WTC11 (cell line): ENCODE results near the gene FLRT1. TPM values are rescaled to one million over a fixed set of nuclear protein-coding genes. Genes with fewer than 3 reads are reported as not detected.
A peak's percentile ranks its signal among the peaks of the same experiment; 100 is the strongest.

Experiments
- ATAC-seq: fragments of 200-7000 bp; cut with Tn5 transposase; 2 replicates; pipeline ENCODE4 v1.10.0; 2021; ENCODE audit warnings: mild to moderate bottlenecking, moderate library complexity
- CTCF ChIA-PET: fragments of 300-600 bp; sonication (Branson Sonifier 250); formaldehyde crosslinking; loops from one replicate; lab custom pipeline; 2021; ENCODE audit warnings: antibody characterized with exemption; lab: Charles Lee
- POLR2A ChIA-PET: fragments of 350-600 bp; sonication (Branson Sonifier 250); formaldehyde crosslinking; loops from one replicate; lab custom pipeline; 2021; ENCODE audit warnings: antibody characterized with exemption; lab: Charles Lee
- DNase-seq: peaks from one replicate; pipeline ENCODE4 v3.0.0; 2021; ENCODE audit warnings: low spot score
- H3K27ac Mint-ChIP-seq: 2 replicates; pipeline ENCODE4 v1.8.0; 2021; ENCODE audit warnings: mixed read lengths
- H3K27me3 Mint-ChIP-seq: 2 replicates; pipeline ENCODE4 v1.8.0; 2021; ENCODE audit warnings: low read depth, mild to moderate bottlenecking, moderate library complexity, mixed read lengths
- H3K36me3 Mint-ChIP-seq: 2 replicates; pipeline ENCODE4 v1.8.0; 2021; ENCODE audit warnings: mixed read lengths
- H3K4me1 Mint-ChIP-seq: 2 replicates; pipeline ENCODE4 v1.8.0; 2022; ENCODE audit warnings: mixed read lengths
- H3K4me3 Mint-ChIP-seq: 2 replicates; pipeline ENCODE4 v1.8.0; 2021; ENCODE audit warnings: mild to moderate bottlenecking, moderate library complexity, mixed read lengths
- H3K9me3 Mint-ChIP-seq: 2 replicates; pipeline ENCODE4 v1.8.0; 2021; ENCODE audit warnings: mixed read lengths
- ATF2 ChIP-seq: sonication (generic); formaldehyde crosslinking; IDR thresholded peaks from 2 replicates; pipeline ENCODE4 v1.8.1; 2022; ENCODE audit warnings: low read depth, missing genetic modification reagents, borderline replicate concordance
- ATF3 ChIP-seq: sonication (generic); formaldehyde crosslinking; conservative IDR thresholded peaks from 2 replicates; pipeline ENCODE4 v1.8.1; 2022; ENCODE audit warnings: mild to moderate bottlenecking, missing genetic modification reagents
- CBFB ChIP-seq: sonication (generic); formaldehyde crosslinking; IDR thresholded peaks from 2 replicates; pipeline ENCODE4 v1.8.1; 2022; ENCODE audit warnings: mild to moderate bottlenecking, low read depth, missing genetic modification reagents
- CDX4 ChIP-seq: fragments of 250-450 bp; sonication (Bioruptor Pico); IDR thresholded peaks from 2 replicates; pipeline ENCODE4 v1.9.0; 2021; ENCODE audit warnings: moderate library complexity, mild to moderate bottlenecking, inconsistent platforms, borderline replicate concordance
- GABPB1 ChIP-seq: sonication (generic); formaldehyde crosslinking; IDR thresholded peaks from 2 replicates; pipeline ENCODE4 v1.8.1; 2023; ENCODE audit warnings: mild to moderate bottlenecking, missing genetic modification reagents
- MAX ChIP-seq: sonication (generic); formaldehyde crosslinking; IDR thresholded peaks from 2 replicates; pipeline ENCODE4 v1.8.0; 2022; ENCODE audit warnings: mild to moderate bottlenecking, missing genetic modification reagents
- MYBL2 ChIP-seq: sonication (generic); formaldehyde crosslinking; IDR thresholded peaks from 2 replicates; pipeline ENCODE4 v1.8.1; 2023; ENCODE audit warnings: mild to moderate bottlenecking, moderate library complexity, missing genetic modification reagents
- SP1 ChIP-seq: sonication (generic); formaldehyde crosslinking; conservative IDR thresholded peaks from 2 replicates; pipeline ENCODE4 v1.8.1; 2022; ENCODE audit warnings: missing genetic modification reagents
- USF2 ChIP-seq: sonication (generic); formaldehyde crosslinking; IDR thresholded peaks from 2 replicates; pipeline ENCODE4 v1.8.1; 2023; ENCODE audit warnings: mild to moderate bottlenecking, missing genetic modification reagents, moderate library complexity
- ZNF396 ChIP-seq: fragments of 250-450 bp; sonication (Bioruptor Pico); IDR thresholded peaks from 2 replicates; pipeline ENCODE4 v1.8.0; 2021; ENCODE audit warnings: mild to moderate bottlenecking, moderate library complexity, borderline replicate concordance
- total RNA-seq: library from RNA; stranded (reverse); gene quantifications from 3 replicates; pipeline ENCODE4 v1.2.3, GENCODE V29; 2021

FLRT1 gene
- total RNA-seq, 1 experiment from 2014 or later: 0.20 TPM

GRCh38 chr11:64007160-64007628, 28.5 kb upstream of the FLRT1 start:
- peaks cover 14% of the 10 kb centered on the region for H3K9me3 Mint-ChIP-seq
- peak; percentile 50 for ATAC-seq
- CTCF ChIA-PET: interaction anchor here (0.6 to 2.9 kb wide), 24 partner anchors 9 to 197 kb away, joined by 3 to 12 read pairs (median 4); partner anchors contain the start of gene COX8A
- POLR2A ChIA-PET: no interaction called here
- H3K36me3 Mint-ChIP-seq: peaks cover 8% of the 10 kb centered on the region
- peaks cover 98% of the 10 kb centered on the region for H3K27me3 Mint-ChIP-seq
- no peak for TF ChIP-seq CBFB (CRISPR knock-in tag)
- peak; percentile 45 for TF ChIP-seq MAX (CRISPR knock-in tag)
- 0 out of 2 replicates have a peak, but pooled peaks have one; percentile 28 for TF ChIP-seq MYBL2 (CRISPR knock-in tag)
- TF ChIP-seq SP1 (CRISPR knock-in tag): 0 out of 2 replicates have a peak, but pooled peaks have one; percentile 16
- TF ChIP-seq USF2: peak; percentile 49
- 0 out of 2 replicates have a peak overlapping the region, but pooled peaks have one; percentile 8 for H3K27ac Mint-ChIP-seq
- peaks cover 18% of the 10 kb centered on the region for H3K4me1 Mint-ChIP-seq
- peak; percentile 49 for DNase-seq
- peak overlapping the region; percentile 69 for H3K4me3 Mint-ChIP-seq

- ChIA-PET POLR2A (no interaction called here), CTCF (interaction anchor here (0.6 to 2.9 kb wide), 24 partner anchors 9 to 196 kb away, joined by 3 to 12 read pairs (median 4); partner anchors contain the start of gene COX8A)
- TF ChIP-seq SP1 (CRISPR knock-in tag) (0 out of 2 replicates have a peak, but pooled peaks have one; percentile 30), ATF3 (CRISPR knock-in tag) (no peak), GABPB1 (peak; percentile 54; the same call in 1 of the 2 replicates)
- peaks cover 100% of the 10 kb centered on the region for H3K27me3 Mint-ChIP-seq
- no peak overlapping the region for H3K27ac Mint-ChIP-seq
- peaks cover 18% of the 10 kb centered on the region for H3K4me1 Mint-ChIP-seq
- peak overlapping the region; percentile 69 for H3K4me3 Mint-ChIP-seq
- DNase-seq (peak; percentile 64), ATAC-seq (peak; percentile 61)
- peaks cover 14% of the 10 kb centered on the region for H3K9me3 Mint-ChIP-seq
- H3K36me3 Mint-ChIP-seq: peaks cover 8% of the 10 kb centered on the region
These were observed 28.0 kb upstream of the FLRT1 start for GRCh38 chr11:64007629-64008282.

- H3K27me3 Mint-ChIP-seq: peaks cover 100% of the 10 kb centered on the region
- TF ChIP-seq SP1 (CRISPR knock-in tag): no peak
- no peak for TF ChIP-seq ZNF396 (CRISPR knock-in tag)
- no peak for TF ChIP-seq CDX4 (CRISPR knock-in tag)
- no peak for TF ChIP-seq ATF2 (CRISPR knock-in tag)
- no peak overlapping the region for H3K27ac Mint-ChIP-seq
- ATAC-seq (no peak), DNase-seq (no peak)
- peaks cover 14% of the 10 kb centered on the region for H3K9me3 Mint-ChIP-seq
- ChIA-PET POLR2A (no interaction called here), CTCF (interaction anchor here (0.5 to 2.9 kb wide), 20 partner anchors 8 to 179 kb away, joined by 3 to 12 read pairs (median 5); partner anchors contain the start of gene COX8A)
- H3K4me1 Mint-ChIP-seq: peaks cover 18% of the 10 kb centered on the region
- peak overlapping the region; percentile 69 for H3K4me3 Mint-ChIP-seq
- H3K36me3 Mint-ChIP-seq: peaks cover 8% of the 10 kb centered on the region
These were observed 27.3 kb upstream of the FLRT1 start for GRCh38 chr11:64008283-64008913.
